ENCODE measurements around the gene MAP2K5. TPM values are rescaled to one million over a fixed set of nuclear protein-coding genes. Genes with fewer than 3 reads are reported as not detected.
A peak's percentile ranks its signal among the peaks of the same experiment; 100 is the strongest.

MAP2K5 gene
- total and polyA plus RNA-seq, 10 of the 15 experiments (the other 5 are each of a cell fraction or from before 2014, with no cell fraction given): 1.3 to 19.4 (median 9.6) TPM

GRCh38 chr15:67732671-67733374 lies 190.3 kb downstream of the MAP2K5 start:
- SMC1A ChIA-PET (ENCODE audit: uncharacterized antibody, unreplicated experiment): interaction anchor here (0.6 to 1.4 kb wide), 5 partner anchors 11 to 264 kb away, joined by 3 to 4 read pairs (median 4); no protein-coding TSS in a partner anchor
- Histone ChIP-seq H3K4me3 (no peak overlapping the region), H4K20me1 (ENCODE audit: control insufficient read depth, insufficient read depth) (no peaks in the 10 kb centered on the region), H3K4me2 (ENCODE audit: control insufficient read depth, insufficient read depth) (no peak overlapping the region), H3K9me3 (replicated peaks; ENCODE audit: control insufficient read depth, insufficient read depth, low read length) (no peaks in the 10 kb centered on the region), H3K79me2 (ENCODE audit: control insufficient read depth, insufficient read depth, low read length) (no peaks in the 10 kb centered on the region), H3K9ac (ENCODE audit: control insufficient read depth, insufficient read depth, low read length) (no peak overlapping the region), H3K27ac (ENCODE audit: control insufficient read depth, insufficient read depth) (no peak overlapping the region), H2AFZ (ENCODE audit: control insufficient read depth, low read depth, low read length) (no peak overlapping the region), H3K36me3 (ENCODE audit: control insufficient read depth in 2 of 2, insufficient read depth in 2 of 2, low read length in 1 of 2) (no peaks in the 10 kb centered on the region), H3K4me1 (ENCODE audit: control insufficient read depth, insufficient read depth, low read length) (peaks cover 5% of the 10 kb centered on the region; the same call in 1 of the 2 replicates), H3K27me3 (replicated peaks in 1 of 2; ENCODE audit: control insufficient read depth in 2 of 2, insufficient read depth in 2 of 2, low read length in 1 of 2) (no peaks in the 10 kb centered on the region)
- CTCF ChIA-PET: interaction anchor here (1.1 to 1.7 kb wide), 5 partner anchors 11 to 103 kb away, joined by 3 to 8 read pairs (median 4); no protein-coding TSS in a partner anchor
- DNase-seq (ENCODE audit: low read depth, low spot score): no peak
- RAD21 ChIA-PET (ENCODE audit: unreplicated experiment): no interaction called here
- in situ Hi-C loops (cut with MboI): no loop called here
- WGBS (ENCODE audit: insufficient coverage, insufficient replicate concordance, low lambda C conversion rate, missing lambda C conversion rate): 83% methylated on average over 14 of the region's 14 CpGs
- intact Hi-C loops (cut with micrococcal nuclease; ENCODE audit: unreplicated experiment): no loop called here
- no TSS peak for BruUV-seq (replicated peaks)
- POLR2A ChIA-PET: no interaction called here
- TF ChIP-seq BCL11A (IDR thresholded peaks at IDR 0.05; ENCODE audit: low read depth, low read length): no peak
- FAIRE-seq: no peak
- ATAC-seq: no peak

GRCh38 chr15:67735896-67736295 lies 193.4 kb downstream of the MAP2K5 start:
- intact Hi-C loops (cut with micrococcal nuclease; ENCODE audit: unreplicated experiment): no loop called here
- peak; percentile 49; the same call in 1 of the 2 replicates for TF ChIP-seq SPI1 (IDR thresholded peaks at IDR 0.05; ENCODE audit: borderline replicate concordance, insufficient read depth, low read depth, low read length)
- TF ChIP-seq RELB (IDR thresholded peaks at IDR 0.05; ENCODE audit: low read depth): peak; percentile 17; the same call in 1 of the 2 replicates
- no peak for TF ChIP-seq NR2C1 (IDR thresholded peaks at IDR 0.05)
- peaks cover 5% of the 10 kb centered on the region; the same call in 1 of the 2 replicates for H3K4me1 ChIP-seq (ENCODE audit: control insufficient read depth, insufficient read depth, low read length)
- no peaks in the 10 kb centered on the region for H3K27me3 ChIP-seq (replicated peaks in 1 of 2; ENCODE audit: control insufficient read depth in 2 of 2, insufficient read depth in 2 of 2, low read length in 1 of 2)
- peak; percentile 84 for FAIRE-seq
- H3K9me3 ChIP-seq (replicated peaks; ENCODE audit: control insufficient read depth, insufficient read depth, low read length): no peaks in the 10 kb centered on the region
- 3% methylated on average over 2 of the region's 2 CpGs for WGBS (ENCODE audit: insufficient coverage, insufficient replicate concordance, low lambda C conversion rate, missing lambda C conversion rate)
- ChIA-PET POLR2A (interaction anchor here (0.7 kb wide), 1 partner anchor 16 kb away, joined by 3 read pairs; no protein-coding TSS in a partner anchor), CTCF (interaction anchor here (0.6 to 1.7 kb wide), 4 partner anchors 97 to 512 kb away, joined by 3 to 4 read pairs (median 4); no protein-coding TSS in a partner anchor), RAD21 (ENCODE audit: unreplicated experiment) (interaction anchor here (1.4 kb wide), 2 partner anchors 9 to 49 kb away, joined by 4 to 5 read pairs; no protein-coding TSS in a partner anchor), SMC1A (ENCODE audit: uncharacterized antibody, unreplicated experiment) (interaction anchor here (0.7 to 1.5 kb wide), 4 partner anchors 12 to 25 kb away, joined by 3 to 7 read pairs (median 4); no protein-coding TSS in a partner anchor)
- in situ Hi-C loops (cut with MboI): no loop called here
- no peaks in the 10 kb centered on the region for H3K79me2 ChIP-seq (ENCODE audit: control insufficient read depth, insufficient read depth, low read length)
- H3K27ac ChIP-seq (ENCODE audit: control insufficient read depth, insufficient read depth): no peak overlapping the region
- no peak overlapping the region for H2AFZ ChIP-seq (ENCODE audit: control insufficient read depth, low read depth, low read length)
- H4K20me1 ChIP-seq (ENCODE audit: control insufficient read depth, insufficient read depth): no peaks in the 10 kb centered on the region
- H3K36me3 ChIP-seq (ENCODE audit: control insufficient read depth in 2 of 2, insufficient read depth in 2 of 2, low read length in 1 of 2): no peaks in the 10 kb centered on the region
- H3K9ac ChIP-seq (ENCODE audit: control insufficient read depth, insufficient read depth, low read length): no peak overlapping the region
- DNase-seq (ENCODE audit: low read depth, low spot score): peak; percentile 16
- no peak overlapping the region for H3K4me2 ChIP-seq (ENCODE audit: control insufficient read depth, insufficient read depth)
- no TSS peak for BruUV-seq (replicated peaks)
- peak; percentile 59 for ATAC-seq
- no peak overlapping the region for H3K4me3 ChIP-seq

All from GM12878 (cell line).